Activated effector memory CD4-positive, alpha-beta T cell treated with anti-CD3 and anti-CD28 coated beads, Interleukin-2, amount 50 U/mL, for 16 hours (primary cell): ENCODE measurements around the gene TMOD3.

Experiments used
- DNase-seq: peaks from one replicate; pipeline ENCODE4 v3.0.0-alpha.2; 2020

The TMOD3 gene

GRCh38 chr15:51924156-51925068 is 95.0 kb downstream of the TMOD3 start:
- no peak for DNase-seq

- DNase-seq, result no peak
Measured at GRCh38 chr15:51926809-51927208, 97.4 kb downstream of the TMOD3 start.

DNA sequence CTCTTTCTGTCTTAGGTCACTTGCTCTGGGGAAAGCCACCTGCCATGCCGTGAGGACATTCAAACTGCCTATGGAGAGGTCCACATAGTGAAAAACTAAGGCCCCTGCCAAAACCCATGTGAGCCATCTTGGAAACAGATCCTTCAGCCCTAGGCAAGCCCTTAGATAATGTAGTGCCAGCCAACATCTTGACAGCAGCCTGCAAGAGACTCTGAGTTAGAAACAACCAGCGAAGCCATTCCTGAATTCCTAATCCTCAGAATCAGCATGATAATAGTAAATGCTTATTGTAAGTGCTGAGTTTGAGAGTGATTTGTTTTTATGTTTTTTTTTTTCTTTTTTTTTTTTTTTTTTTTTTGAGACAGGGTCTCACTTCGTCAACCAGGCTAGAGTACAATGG is 101.6 kb downstream of the TMOD3 start:
- no peak for DNase-seq

GRCh38 chr15:51931638-51932037 is 102.2 kb downstream of the TMOD3 start:
- no peak for DNase-seq

GRCh38 chr15:51932161-51932560 is 102.7 kb downstream of the TMOD3 start:
- no peak for DNase-seq

GRCh38 chr15:51935466-51936104 is 106.1 kb downstream of the TMOD3 start:
- DNase-seq, result no peak

- DNase-seq, result no peak
Measured at GRCh38 chr15:51936105-51936478, 106.6 kb downstream of the TMOD3 start.

GRCh38 chr15:51938286-51938685 is 108.8 kb downstream of the TMOD3 start:
- no peak for DNase-seq

GRCh38 chr15:51939216-51939615 is 109.8 kb downstream of the TMOD3 start:
- DNase-seq, result no peak

DNA sequence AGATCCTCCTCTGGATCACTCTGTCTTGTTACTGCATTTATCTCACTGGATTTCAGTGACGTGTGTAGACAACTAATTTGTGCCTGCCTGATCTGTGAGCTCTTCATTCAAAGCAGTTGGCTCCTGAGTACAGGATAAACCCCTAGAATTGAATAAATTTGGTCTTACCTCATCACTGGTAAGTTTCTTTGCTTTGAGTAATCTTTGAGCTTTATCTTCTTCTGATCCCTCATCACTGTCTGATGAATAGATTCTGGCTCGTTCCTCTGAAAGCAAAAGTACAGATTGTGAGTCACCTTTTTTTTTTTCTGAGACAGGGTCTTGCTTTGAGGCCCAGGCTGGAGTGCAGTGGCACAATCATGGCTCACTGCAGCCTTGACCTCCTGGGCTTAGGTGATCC is 117.7 kb downstream of the TMOD3 start:
- DNase-seq, result no peak

- no peak for DNase-seq
Measured at GRCh38 chr15:51952805-51953204, 123.4 kb downstream of the TMOD3 start.

DNA sequence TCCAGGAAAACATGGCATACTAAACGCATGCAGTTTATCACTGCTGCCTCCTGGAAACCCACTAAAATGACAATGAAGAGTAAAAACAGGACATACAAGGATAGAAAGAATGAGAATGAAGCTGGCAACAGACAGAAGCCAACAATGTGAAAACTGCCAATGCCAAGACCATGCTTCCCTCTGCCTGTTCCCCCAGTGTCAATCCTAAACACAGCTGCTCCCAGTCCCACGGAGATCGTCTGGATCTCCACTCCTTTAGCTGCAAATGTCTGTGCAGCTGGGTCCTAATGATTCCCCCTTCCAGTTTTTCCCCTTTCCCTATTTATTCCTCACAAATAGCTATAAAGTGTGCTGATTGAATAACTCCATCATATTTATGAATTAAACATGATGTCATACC is 126.1 kb downstream of the TMOD3 start:
- DNase-seq, result no peak
